Astrocyte (in vitro differentiated cells and primary cell): ENCODE results near the gene RANBP17. TPM values are rescaled to one million over a fixed set of nuclear protein-coding genes. Genes with fewer than 3 reads are reported as not detected.

Experiments used
- DNase-seq: peaks from one replicate; pipeline ENCODE4 v3.0.0-alpha.2; 2010; ENCODE audit warnings: low read depth
- FAIRE-seq: peaks from 2 replicates; lab custom pipeline; 2011; peaks lifted over from hg19 to GRCh38; lab: Jason Lieb, UNC
- H2AFZ ChIP-seq: 2 replicates; pipeline ENCODE4 v1.6.0; 2012; ENCODE audit warnings: low read depth, low read length, inconsistent platforms
- H3K27ac ChIP-seq: 2 replicates; pipeline ENCODE4 v1.5.1; 2011; ENCODE audit warnings: low read depth, low read length, inconsistent platforms
- H3K27me3 ChIP-seq: 2 replicates; pipeline ENCODE4 v1.6.0; 2011; ENCODE audit warnings: low read length, inconsistent platforms; ENCODE audit not compliant: insufficient read depth
- H3K36me3 ChIP-seq: 2 replicates; pipeline ENCODE4 v1.5.1; 2011; ENCODE audit warnings: low read length, inconsistent platforms; ENCODE audit not compliant: insufficient read depth
- H3K4me1 ChIP-seq: 2 replicates; pipeline ENCODE4 v1.5.1; 2011; ENCODE audit warnings: low read length, inconsistent platforms; ENCODE audit not compliant: insufficient read depth
- H3K4me2 ChIP-seq: 2 replicates; pipeline ENCODE4 v1.6.0; 2012; ENCODE audit warnings: low read length, inconsistent platforms
- H3K4me3 ChIP-seq: 2 replicates; pipeline ENCODE4 v1.5.1; 2011; ENCODE audit warnings: low read depth, mild to moderate bottlenecking, low read length, inconsistent platforms; ENCODE audit not compliant: insufficient read depth
- H3K79me2 ChIP-seq: 2 replicates; pipeline ENCODE4 v1.6.0; 2012; ENCODE audit warnings: mild to moderate bottlenecking, low read length, inconsistent platforms; ENCODE audit not compliant: insufficient read depth
- H3K9ac ChIP-seq: 2 replicates; pipeline ENCODE4 v1.6.0; 2012; ENCODE audit warnings: mild to moderate bottlenecking, low read length, inconsistent platforms
- H3K9me3 ChIP-seq: 2 replicates; pipeline ENCODE4 v1.5.1; 2012; ENCODE audit warnings: low read depth, mild to moderate bottlenecking, low read length, inconsistent platforms; ENCODE audit not compliant: insufficient read depth
- H4K20me1 ChIP-seq: 2 replicates; pipeline ENCODE4 v1.6.0; 2012; ENCODE audit warnings: low read length, inconsistent platforms; ENCODE audit not compliant: insufficient read depth
- H3K27ac Mint-ChIP-seq: one replicate; pipeline ENCODE4 v1.8.0; 2021; ENCODE audit warnings: mild to moderate bottlenecking, mixed read lengths; ENCODE audit not compliant: unreplicated experiment
- H3K27me3 Mint-ChIP-seq: one replicate; pipeline ENCODE4 v1.8.0; 2021; ENCODE audit warnings: low read depth, mixed read lengths; ENCODE audit not compliant: unreplicated experiment
- H3K36me3 Mint-ChIP-seq: one replicate; pipeline ENCODE4 v1.8.0; 2021; ENCODE audit warnings: low read depth, mixed read lengths; ENCODE audit not compliant: unreplicated experiment
- H3K4me1 Mint-ChIP-seq: one replicate; pipeline ENCODE4 v1.8.0; 2021; ENCODE audit warnings: low read depth, mixed read lengths; ENCODE audit not compliant: unreplicated experiment
- H3K4me3 Mint-ChIP-seq: one replicate; pipeline ENCODE4 v1.8.0; 2021; ENCODE audit warnings: mild to moderate bottlenecking, moderate library complexity, mixed read lengths; ENCODE audit not compliant: unreplicated experiment
- H3K9me3 Mint-ChIP-seq: one replicate; pipeline ENCODE4 v1.8.0; 2021; ENCODE audit warnings: mild to moderate bottlenecking, mixed read lengths; ENCODE audit not compliant: unreplicated experiment
- CTCF ChIP-seq: IDR thresholded peaks from 2 replicates; pipeline ENCODE4 v1.5.1; 2011; ENCODE audit warnings: low read depth, mild to moderate bottlenecking, inconsistent platforms, low read length, moderate library complexity; ENCODE audit not compliant: insufficient read depth
- EZH2 ChIP-seq: IDR thresholded peaks from 2 replicates; pipeline ENCODE4 v1.6.1; 2012; ENCODE audit warnings: mild to moderate bottlenecking, low read length, inconsistent platforms; ENCODE audit not compliant: insufficient read depth
- total RNA-seq: library from RNA; stranded (reverse); gene quantifications from 2 replicates; pipeline ENCODE4 v1.2.1, GENCODE V29; 2021

Gene RANBP17
- total RNA-seq, 1 donor from 2014 or later, result 16.2 TPM

- Histone ChIP-seq H3K27me3 (no peaks in the 10 kb centered on the region), H2AFZ (no peak overlapping the region), H4K20me1 (peaks cover 13% of the 10 kb centered on the region), H3K36me3 (no peaks in the 10 kb centered on the region), H3K9ac (no peak overlapping the region), H3K9me3 (peaks cover 4% of the 10 kb centered on the region), H3K79me2 (peaks cover 25% of the 10 kb centered on the region), H3K27ac (no peak overlapping the region), H3K4me3 (no peak overlapping the region), H3K4me1 (peaks cover 14% of the 10 kb centered on the region), H3K4me2 (no peak overlapping the region)
- TF ChIP-seq CTCF, result no peak
- TF ChIP-seq EZH2, result no peak
- H3K27me3 Mint-ChIP-seq, result no peaks in the 10 kb centered on the region
- no peak overlapping the region for H3K27ac Mint-ChIP-seq
- H3K9me3 Mint-ChIP-seq, result peaks cover 13% of the 10 kb centered on the region
- no peak for DNase-seq
- peaks cover 19% of the 10 kb centered on the region for H3K4me1 Mint-ChIP-seq
- FAIRE-seq, result no peak
- no peaks in the 10 kb centered on the region for H3K36me3 Mint-ChIP-seq
- peak overlapping the region; percentile 82 for H3K4me3 Mint-ChIP-seq
Observed at GRCh38 chr5:170860415-170860814, 1.4 kb upstream of the RANBP17 start.

DNA sequence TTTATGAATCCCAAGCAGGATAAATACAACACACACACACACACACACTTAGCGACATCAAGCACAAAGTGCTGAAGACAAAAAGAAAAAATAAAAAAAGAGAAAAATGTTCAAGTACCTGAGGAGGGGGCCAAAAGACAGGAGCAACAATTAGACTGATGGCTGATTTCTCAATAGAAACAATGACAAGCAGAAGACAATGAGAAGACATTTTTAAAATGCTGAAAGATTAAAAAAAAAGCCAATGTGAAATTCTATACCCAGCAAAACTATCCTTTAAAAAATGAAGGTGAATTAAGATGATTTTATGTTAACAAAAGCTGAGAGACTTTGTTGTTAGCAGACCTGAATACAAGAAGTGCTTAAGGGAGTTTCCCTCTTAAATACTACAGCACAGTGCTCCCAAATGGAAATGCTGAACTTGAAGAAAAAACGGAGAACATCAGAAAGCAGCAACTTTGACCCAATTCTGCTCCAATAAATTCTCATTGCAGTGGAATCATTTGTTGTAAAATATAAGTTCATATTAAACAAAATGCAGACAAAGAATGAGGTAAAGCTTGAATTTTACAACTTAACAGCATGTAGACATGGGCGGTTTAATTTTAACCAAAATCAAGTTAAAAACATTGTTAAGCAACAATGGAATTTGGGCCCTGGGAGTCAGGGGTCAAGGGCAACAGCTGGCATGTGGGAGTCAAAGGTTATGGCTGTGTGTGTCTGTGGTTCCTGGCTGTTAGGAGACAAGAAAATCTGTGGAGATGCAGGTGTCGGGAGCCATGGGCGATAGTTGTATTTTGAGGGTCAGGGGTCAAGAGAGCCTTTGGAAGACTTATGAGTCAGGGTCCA is 776 bp upstream of the RANBP17 start:
- no peaks in the 10 kb centered on the region for H3K27me3 Mint-ChIP-seq

More for the DNA sequence above, 776 bp upstream of the RANBP17 start:
- H3K9me3 Mint-ChIP-seq, result peaks cover 13% of the 10 kb centered on the region
- Histone ChIP-seq H3K27ac (no peak overlapping the region), H3K4me3 (no peak overlapping the region), H3K79me2 (peaks cover 31% of the 10 kb centered on the region), H3K9me3 (peaks cover 4% of the 10 kb centered on the region), H3K36me3 (no peaks in the 10 kb centered on the region), H3K4me1 (peaks cover 14% of the 10 kb centered on the region), H3K4me2 (no peak overlapping the region), H4K20me1 (peaks cover 14% of the 10 kb centered on the region), H2AFZ (no peak overlapping the region), H3K27me3 (no peaks in the 10 kb centered on the region), H3K9ac (no peak overlapping the region)
- no peak for DNase-seq
- TF ChIP-seq EZH2 (no peak), CTCF (no peak)
- H3K4me3 Mint-ChIP-seq, result peak overlapping the region; percentile 82
- FAIRE-seq, result no peak
- H3K27ac Mint-ChIP-seq, result peak overlapping the region; percentile 81
- no peaks in the 10 kb centered on the region for H3K36me3 Mint-ChIP-seq
- H3K4me1 Mint-ChIP-seq, result peaks cover 19% of the 10 kb centered on the region
